ENCODE data around the gene ITGAD. TPM values are rescaled to one million over a fixed set of nuclear protein-coding genes. Genes with fewer than 3 reads are reported as not detected.
"Not testable (repeated sequence)": the region's sequence is repeated elsewhere in the genome, so short reads cannot be mapped to it uniquely, and the experiment has no call there.

The ITGAD gene
- total RNA-seq, 3 donors from 2014 or later = 0.16 TPM; not detected in 2

DNA sequence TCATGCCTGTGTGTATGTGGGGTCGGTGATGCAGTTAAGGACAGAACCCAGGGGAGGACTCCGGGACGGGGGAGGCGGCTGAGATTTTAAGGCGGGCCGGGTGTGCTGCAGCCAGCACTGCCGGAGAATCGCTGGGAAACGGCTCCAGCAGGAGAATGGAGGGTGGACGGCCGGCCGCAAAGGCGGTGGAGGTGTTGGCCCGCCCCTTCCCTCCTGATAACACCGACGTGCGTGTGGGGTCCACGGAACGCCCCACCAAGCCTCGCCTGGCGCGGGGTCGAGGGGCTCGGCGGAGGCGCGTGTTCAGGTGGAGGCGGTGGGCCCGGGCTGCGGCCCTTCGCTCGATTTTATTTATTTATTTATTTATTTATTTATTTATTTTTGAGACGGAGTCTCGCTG lies 48.8 kb downstream of the ITGAD start:
- DNase-seq (no peak), ATAC-seq (no peak)
- peaks cover 12% of the 10 kb centered on the region for H3K4me1 Mint-ChIP-seq (ENCODE audit: low read depth)
- H3K4me3 Mint-ChIP-seq = peak overlapping the region; percentile 93
- H3K27me3 Mint-ChIP-seq (ENCODE audit: low read depth) = no peaks in the 10 kb centered on the region
- no peaks in the 10 kb centered on the region for H3K36me3 Mint-ChIP-seq (ENCODE audit: insufficient read depth)
- H3K9me3 Mint-ChIP-seq = no peaks in the 10 kb centered on the region

DNA sequence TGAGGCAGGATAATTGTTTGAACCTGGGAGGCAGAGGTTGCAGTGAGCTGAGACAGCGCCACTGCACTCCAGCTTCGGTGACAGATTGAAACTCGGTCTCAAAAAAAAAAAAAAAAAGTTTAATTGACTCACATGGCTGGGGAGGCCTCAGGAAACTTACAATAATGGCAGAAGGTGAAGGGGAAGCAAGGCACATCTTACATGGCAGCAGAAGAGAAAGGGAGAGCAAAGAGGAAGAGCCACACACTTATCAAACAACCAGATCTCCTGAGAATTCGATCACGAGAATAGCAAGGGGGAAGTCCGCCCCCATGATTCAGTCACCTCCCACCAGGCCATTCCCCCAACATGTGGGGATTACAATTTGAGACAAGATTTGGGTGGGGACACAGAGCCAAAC lies 52.8 kb downstream of the ITGAD start:
- not testable (repeated sequence) for H3K36me3 Mint-ChIP-seq (ENCODE audit: insufficient read depth); H3K27me3 Mint-ChIP-seq (ENCODE audit: low read depth); H3K4me3 Mint-ChIP-seq; ATAC-seq; H3K4me1 Mint-ChIP-seq (ENCODE audit: low read depth); H3K9me3 Mint-ChIP-seq; DNase-seq

DNA sequence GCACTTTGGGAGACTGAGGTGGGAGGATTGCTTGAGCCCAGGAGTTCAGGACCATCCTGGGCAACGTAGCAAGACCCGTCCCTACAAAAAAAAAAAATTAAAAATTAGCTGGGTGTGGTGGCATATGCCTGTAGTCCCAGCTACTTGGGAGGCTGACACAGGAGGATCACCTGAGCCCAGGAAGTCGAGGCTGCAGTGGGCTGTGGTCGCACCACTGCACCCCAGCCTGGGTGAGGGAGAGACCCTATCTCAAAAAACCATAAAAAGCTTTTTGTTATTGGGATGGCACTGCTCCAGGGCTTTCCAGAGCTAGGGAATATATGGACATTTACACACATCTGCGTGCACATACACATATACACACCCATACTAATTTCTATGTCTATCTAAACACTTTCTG lies 58.1 kb downstream of the ITGAD start:
- no peak for DNase-seq
- peaks cover 25% of the 10 kb centered on the region for H3K4me1 Mint-ChIP-seq (ENCODE audit: low read depth)
- H3K36me3 Mint-ChIP-seq (ENCODE audit: insufficient read depth) = peaks cover 2% of the 10 kb centered on the region
- H3K27me3 Mint-ChIP-seq (ENCODE audit: low read depth) = no peaks in the 10 kb centered on the region
- H3K9me3 Mint-ChIP-seq = no peaks in the 10 kb centered on the region
- no peak for ATAC-seq
- H3K4me3 Mint-ChIP-seq = no peak overlapping the region

DNA sequence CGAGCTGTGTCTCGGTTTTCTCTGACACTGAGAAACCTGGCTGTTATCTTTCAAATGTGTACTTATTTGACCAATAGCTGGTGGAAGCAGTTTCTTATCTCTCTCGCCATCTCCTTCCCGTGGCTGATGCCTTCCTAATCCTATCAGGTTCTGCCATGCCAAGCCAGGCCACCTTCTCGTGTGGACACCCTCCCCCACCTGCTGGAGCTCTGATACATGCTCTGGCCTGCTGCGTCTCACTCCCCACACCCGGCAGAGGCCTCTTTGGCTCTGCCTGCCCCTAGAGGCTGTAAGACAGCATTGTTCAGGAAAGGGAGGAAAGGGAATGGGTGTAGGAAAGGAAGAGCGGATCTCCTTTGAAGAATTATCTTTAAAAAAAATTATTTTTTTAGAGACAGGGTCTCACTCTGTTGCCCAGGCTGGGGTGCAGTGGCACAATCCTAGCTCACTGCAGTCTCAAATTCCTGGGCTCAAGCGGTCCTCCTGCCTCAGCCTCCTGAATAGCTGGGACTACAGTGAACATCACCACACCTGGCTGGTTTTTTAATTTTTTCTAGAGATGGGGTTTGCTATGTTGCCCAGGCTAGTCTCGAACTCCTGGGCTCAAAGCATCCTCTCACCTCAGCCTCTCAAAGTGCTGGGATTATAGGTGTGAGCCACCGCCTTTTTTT lies 58.7 kb downstream of the ITGAD start:
- no peak overlapping the region for H3K4me3 Mint-ChIP-seq
- no peak for DNase-seq

DNA sequence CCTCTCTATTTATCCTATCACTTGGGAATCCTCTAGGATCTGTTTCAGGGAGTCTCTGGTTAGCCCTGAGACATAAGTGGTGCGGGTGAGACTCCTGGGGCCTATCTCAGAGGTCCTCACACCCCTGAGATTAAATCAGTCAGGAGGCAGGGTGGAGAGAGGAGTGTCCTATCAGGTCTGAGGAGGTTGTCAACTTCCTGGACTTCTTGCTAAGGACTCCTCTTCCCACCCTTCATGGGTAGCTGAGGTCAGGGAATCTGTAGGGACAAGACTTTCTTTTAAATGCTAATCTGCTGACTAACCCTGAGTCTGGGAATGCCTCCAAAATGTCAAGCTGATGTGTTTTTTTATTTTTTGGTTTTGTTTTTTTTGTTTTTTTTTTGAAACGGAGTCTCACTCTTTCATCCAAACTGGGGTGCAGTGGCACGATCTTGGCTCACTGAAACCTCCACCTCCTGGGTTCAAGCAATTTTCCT lies 59.5 kb downstream of the ITGAD start:
- H3K4me1 Mint-ChIP-seq (ENCODE audit: low read depth) = peaks cover 33% of the 10 kb centered on the region
- H3K27me3 Mint-ChIP-seq (ENCODE audit: low read depth) = no peaks in the 10 kb centered on the region
- no peak overlapping the region for H3K4me3 Mint-ChIP-seq
- ATAC-seq (no peak), DNase-seq (no peak)
- no peaks in the 10 kb centered on the region for H3K9me3 Mint-ChIP-seq
- H3K36me3 Mint-ChIP-seq (ENCODE audit: insufficient read depth) = peaks cover 2% of the 10 kb centered on the region

More for the DNA sequence above, 58.7 kb downstream of the ITGAD start:
- Mint-ChIP-seq H3K27me3 (ENCODE audit: low read depth) (no peaks in the 10 kb centered on the region), H3K4me1 (ENCODE audit: low read depth) (peaks cover 27% of the 10 kb centered on the region), H3K36me3 (ENCODE audit: insufficient read depth) (peaks cover 2% of the 10 kb centered on the region), H3K9me3 (no peaks in the 10 kb centered on the region)
- ATAC-seq = no peak

DNA sequence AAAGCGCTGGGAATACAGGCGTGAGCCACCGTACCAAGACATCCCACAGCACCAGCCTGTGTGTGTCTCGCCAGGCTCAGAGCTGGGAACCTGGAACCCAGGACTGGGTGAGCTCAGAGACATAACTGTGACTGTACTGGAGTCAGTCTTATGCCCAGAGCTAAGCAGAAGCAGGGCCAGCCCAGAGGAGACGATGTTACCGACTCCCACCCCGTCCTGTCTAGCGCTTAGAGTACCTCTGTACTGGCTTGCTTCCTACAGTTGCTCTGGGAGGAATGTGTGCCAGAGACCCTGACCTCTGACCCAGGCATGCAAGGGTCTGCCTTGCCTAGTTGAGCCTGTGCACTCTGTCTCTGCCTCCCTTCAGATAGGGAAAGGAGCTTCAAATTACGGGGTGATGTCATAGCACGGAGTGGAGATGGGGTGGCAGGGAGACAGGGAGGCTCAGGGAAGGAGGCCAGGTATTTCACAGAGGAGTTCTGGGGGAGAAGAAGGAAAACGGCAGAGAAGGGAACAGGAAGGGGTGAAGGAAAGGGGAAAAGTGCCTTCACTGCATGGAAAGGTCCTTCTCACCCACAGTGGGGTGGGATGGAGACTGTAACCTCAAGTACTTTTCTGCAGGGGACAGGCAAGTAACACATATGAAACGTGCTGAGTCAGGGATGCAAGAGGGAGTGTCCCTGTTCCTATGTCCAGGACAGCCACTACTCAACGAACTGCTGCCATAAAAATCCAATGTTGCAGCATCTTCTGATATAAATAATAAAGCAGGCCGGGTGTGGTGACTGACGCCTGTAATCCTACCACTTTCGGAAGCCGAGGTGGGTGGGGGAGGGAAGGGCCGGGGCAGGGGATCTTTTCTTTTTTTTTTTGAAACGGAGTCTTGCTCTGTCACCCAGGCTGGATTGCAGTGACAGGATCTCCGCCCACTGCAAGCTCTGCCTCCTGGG lies 60.4 kb downstream of the ITGAD start:
- Mint-ChIP-seq H3K4me1 (ENCODE audit: low read depth) (peaks cover 40% of the 10 kb centered on the region), H3K27me3 (ENCODE audit: low read depth) (no peaks in the 10 kb centered on the region), H3K36me3 (ENCODE audit: insufficient read depth) (peaks cover 2% of the 10 kb centered on the region), H3K4me3 (no peak overlapping the region), H3K9me3 (no peaks in the 10 kb centered on the region)
- DNase-seq (no peak), ATAC-seq (no peak)

DNA sequence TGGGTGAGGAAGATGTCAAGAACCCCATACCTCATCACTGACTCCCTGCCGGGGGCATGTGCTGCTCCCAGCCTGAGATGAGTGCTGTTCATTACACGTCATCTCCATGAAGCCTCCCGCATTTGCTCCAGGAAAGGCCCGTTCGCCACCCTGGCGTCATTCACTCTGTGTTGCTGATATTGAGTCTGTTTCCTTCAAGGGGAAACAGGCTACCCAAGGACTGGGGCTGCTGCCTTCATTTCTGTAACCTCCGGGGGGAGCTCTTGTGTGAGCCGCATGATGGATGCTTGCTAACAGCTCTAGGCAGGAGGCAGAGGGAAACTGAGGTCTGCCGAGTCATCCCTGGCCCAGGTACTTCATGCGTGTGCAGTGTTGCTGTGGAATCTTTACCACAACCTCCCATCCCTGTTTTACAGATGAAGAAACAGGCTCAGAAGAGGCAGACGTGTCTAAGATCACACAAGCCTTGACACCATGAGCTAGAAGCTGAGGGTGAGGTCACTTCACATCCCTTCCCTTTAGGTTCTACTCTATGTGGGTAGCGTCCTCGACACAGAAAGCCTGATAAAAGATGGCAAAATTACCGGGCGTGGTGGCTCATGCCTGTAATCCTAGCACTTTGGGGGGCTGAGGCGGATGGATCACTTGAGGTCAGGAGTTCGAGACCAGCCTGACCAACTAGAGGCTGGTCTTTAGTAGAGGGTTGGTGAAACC lies 62.6 kb downstream of the ITGAD start:
- ATAC-seq (no peak), DNase-seq (no peak)
- peak overlapping the region; percentile 25 for H3K4me3 Mint-ChIP-seq
- H3K9me3 Mint-ChIP-seq = no peaks in the 10 kb centered on the region
- H3K36me3 Mint-ChIP-seq (ENCODE audit: insufficient read depth) = peaks cover 2% of the 10 kb centered on the region
- H3K27me3 Mint-ChIP-seq (ENCODE audit: low read depth) = no peaks in the 10 kb centered on the region
- peaks cover 49% of the 10 kb centered on the region for H3K4me1 Mint-ChIP-seq (ENCODE audit: low read depth)

DNA sequence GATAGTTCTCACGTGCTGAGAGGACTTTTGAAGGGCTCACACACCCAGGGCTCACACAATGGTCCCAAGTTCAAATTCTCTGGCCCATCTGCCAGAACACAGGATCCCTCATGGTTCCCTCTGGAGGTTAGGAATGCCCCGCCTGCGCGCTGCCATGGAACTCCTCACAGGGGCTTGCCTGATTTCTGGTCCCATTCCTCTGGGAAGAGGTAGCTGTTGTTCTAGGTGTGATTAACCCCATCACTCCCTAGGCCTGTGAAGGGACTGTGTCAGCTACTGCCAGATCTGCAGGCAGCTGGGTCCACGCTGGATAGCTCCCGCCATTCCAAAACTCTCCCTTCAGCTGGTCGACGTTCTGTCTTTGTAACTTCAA lies 63.8 kb downstream of the ITGAD start:
- DNase-seq = no peak
- H3K4me3 Mint-ChIP-seq = peak overlapping the region; percentile 87
- no peaks in the 10 kb centered on the region for H3K9me3 Mint-ChIP-seq
- ATAC-seq = no peak
- H3K27me3 Mint-ChIP-seq (ENCODE audit: low read depth) = no peaks in the 10 kb centered on the region
- H3K4me1 Mint-ChIP-seq (ENCODE audit: low read depth) = peaks cover 49% of the 10 kb centered on the region
- peaks cover 2% of the 10 kb centered on the region for H3K36me3 Mint-ChIP-seq (ENCODE audit: insufficient read depth)

DNA sequence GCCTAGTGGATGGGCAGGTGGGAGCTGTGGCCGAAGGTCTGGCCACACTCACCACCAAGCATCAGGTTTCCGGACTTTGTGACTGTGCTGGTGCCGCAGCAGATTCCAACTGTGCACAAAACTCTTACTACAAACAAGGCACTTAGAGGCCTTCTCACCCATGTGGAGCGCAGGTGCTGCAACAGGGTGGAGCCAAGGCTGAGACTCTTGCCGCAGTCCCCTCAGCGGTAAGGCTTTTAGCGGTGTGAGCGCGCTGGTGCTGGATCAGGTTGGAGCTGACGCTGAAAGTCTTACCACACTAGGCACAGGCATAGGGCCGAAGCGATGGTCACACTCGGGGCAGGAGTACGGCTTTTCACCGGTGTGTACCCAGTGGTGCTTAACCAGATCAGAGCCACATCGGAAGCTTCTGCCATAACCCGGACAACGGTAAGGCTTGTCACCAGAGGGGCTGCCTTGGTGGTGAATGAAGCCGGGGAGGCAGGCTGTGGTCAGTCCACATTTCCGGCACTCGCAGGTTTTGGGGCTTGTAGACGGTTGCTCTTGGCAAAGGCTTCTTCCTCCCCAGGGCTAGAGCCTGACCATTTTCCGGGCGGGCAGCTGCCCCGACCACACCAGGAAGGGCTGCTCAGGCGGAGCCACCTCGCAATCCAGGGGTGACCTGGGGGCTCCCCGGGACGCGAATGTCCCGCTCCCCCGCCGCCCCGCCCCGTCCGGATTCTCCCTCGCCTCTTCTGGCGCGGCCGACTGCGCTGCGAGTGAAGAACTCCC lies 65.1 kb downstream of the ITGAD start:
- Mint-ChIP-seq H3K9me3 (no peaks in the 10 kb centered on the region), H3K27me3 (ENCODE audit: low read depth) (no peaks in the 10 kb centered on the region), H3K4me3 (peak overlapping the region; percentile 87), H3K4me1 (ENCODE audit: low read depth) (peaks cover 45% of the 10 kb centered on the region), H3K36me3 (ENCODE audit: insufficient read depth) (peaks cover 7% of the 10 kb centered on the region)
- DNase-seq (peak; percentile 42), ATAC-seq (no peak)

DNA sequence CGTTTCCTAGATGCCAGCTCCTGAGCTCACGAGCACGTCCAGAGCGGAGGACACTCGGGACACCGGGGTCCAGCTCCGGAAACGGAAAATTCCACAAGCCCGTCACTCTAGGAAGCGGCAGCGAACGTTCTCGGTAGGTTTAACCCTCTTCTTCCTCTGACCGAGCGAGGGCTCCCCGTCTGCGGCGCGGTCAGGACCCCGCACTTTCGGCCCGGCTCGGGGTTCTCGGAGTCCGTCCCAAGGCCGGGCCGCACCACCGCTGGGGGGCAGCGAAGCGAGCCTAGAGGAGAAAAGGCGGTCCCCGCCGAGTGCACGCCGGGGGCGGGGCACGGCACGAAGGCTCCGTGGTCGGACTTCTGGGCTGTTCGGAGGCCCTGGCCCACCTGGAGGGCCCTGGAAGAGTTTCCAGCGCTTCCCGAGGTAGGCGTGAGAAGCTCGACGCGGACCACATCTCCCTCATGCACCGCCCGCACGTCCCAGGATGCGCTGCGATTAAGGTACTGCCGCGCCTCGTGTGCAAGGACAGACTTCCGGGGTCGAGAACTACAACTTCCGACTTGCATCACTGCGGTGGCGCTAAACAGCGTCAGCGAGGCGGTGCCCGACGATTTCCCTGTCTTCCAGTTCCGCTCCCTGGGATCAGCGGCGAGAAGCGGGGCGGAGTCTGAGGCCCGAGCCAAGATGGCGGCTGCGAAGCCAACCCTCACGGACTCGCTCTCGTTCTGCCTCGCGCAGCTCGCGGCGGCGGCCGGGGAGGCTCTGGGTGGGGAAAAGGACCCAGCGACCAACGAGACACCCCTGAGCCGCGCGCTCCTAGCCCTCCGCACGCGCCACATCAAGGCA lies 65.9 kb downstream of the ITGAD start, which contains the start of gene ARMC5:
TSS of gene ARMC5 (plus strand) at position 658 of the 843 bp plus-strand sequence. CDS start at position 682, 24 bp downstream.
- peak; percentile 96 for DNase-seq
- Mint-ChIP-seq H3K4me1 (ENCODE audit: low read depth) (peaks cover 42% of the 10 kb centered on the region), H3K27me3 (ENCODE audit: low read depth) (no peaks in the 10 kb centered on the region), H3K36me3 (ENCODE audit: insufficient read depth) (peaks cover 10% of the 10 kb centered on the region), H3K9me3 (no peaks in the 10 kb centered on the region), H3K4me3 (peak within 1 kb of the TSS; percentile 87)
- peak; percentile 82 to 85 for ATAC-seq

DNA sequence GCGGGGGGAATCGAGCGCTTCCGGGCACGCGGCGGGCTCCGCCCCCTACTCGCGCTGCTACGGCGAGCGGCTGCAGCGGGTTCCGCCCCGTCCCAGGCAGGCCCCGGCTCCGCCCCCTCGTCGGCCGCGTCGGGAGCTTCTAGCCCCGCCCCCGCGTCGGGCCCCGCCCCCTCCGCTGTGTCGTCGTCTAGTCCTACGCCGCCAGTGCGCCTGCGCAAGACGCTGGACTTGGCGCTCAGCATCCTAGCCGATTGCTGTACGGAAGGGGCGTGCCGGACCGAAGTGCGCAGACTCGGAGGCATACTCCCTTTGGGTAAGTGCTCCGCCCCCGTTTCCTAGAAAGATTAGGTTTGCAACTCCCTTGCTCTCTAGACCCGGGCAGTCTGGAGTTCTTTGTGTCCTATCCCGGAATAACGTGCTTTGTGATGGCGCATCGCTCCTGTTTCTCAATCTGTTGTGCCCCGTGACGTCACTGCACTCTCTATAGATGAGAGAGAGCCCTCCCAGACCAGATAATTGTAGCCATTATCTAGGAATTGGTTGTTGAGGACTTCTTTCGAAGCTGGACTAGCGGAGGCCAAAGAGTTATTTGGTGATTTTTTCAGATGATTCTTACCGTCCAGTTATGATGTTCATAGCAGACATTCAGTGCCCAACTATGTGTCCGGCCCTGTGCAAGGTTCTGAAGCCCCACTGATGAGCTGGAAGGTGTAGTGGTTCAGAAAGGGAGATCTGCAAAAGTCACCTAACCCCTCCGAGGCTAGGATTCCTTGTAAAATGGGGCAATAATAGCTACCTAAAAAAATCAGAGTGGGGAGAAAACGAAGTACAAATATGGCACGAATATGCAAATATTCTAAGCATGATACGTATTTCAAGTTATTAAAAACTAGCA lies 66.8 kb downstream of the ITGAD start:
- DNase-seq (peak; percentile 100), ATAC-seq (peak; percentile 83 to 84)
- Mint-ChIP-seq H3K4me1 (ENCODE audit: low read depth) (peaks cover 41% of the 10 kb centered on the region), H3K9me3 (no peaks in the 10 kb centered on the region), H3K4me3 (peak overlapping the region; percentile 87), H3K27me3 (ENCODE audit: low read depth) (no peaks in the 10 kb centered on the region), H3K36me3 (ENCODE audit: insufficient read depth) (peaks cover 12% of the 10 kb centered on the region)

DNA sequence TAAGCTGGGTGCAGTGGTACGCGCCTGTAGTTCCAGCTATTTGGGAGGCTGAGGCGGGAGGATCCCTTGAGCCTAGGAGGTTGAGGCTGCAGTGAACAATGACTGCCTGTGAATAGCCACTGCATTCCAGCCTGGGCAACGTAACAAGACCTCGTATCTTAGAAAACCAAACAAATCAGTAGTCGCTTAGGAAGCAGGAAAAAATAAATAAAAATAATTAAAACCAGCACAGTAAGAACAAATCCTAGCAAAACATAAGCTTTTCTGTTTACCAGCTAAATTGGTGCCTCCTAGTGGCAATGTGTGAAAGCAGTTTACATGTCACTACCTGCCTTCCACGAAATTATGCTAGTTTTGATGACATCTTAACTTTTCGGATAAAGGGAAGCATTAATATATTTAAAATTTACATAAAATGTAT lies 67.5 kb downstream of the ITGAD start:
- no peak for DNase-seq
- Mint-ChIP-seq H3K27me3 (ENCODE audit: low read depth) (no peaks in the 10 kb centered on the region), H3K4me3 (peak overlapping the region; percentile 78), H3K9me3 (no peaks in the 10 kb centered on the region), H3K36me3 (ENCODE audit: insufficient read depth) (peaks cover 18% of the 10 kb centered on the region), H3K4me1 (ENCODE audit: low read depth) (peaks cover 35% of the 10 kb centered on the region)
- ATAC-seq = no peak
